Cardiac muscle cell (in vitro differentiated cells and primary cell): ENCODE data around the gene PTTG1IP. TPM values are rescaled to one million over a fixed set of nuclear protein-coding genes. Genes with fewer than 3 reads are reported as not detected.
A peak's percentile ranks its signal among the peaks of the same experiment; 100 is the strongest.

Experiments
- DNase-seq, 2 donors: peaks; one replicate each; pipeline versions ENCODE4 v3.0.0 to v3.0.0-alpha.2; 2010 to 2017; ENCODE audit warnings: low read depth in 1 of 2, low spot score in 1 of 2
- H3K27ac ChIP-seq: fragments of 200-600 bp; sonication (generic); 2 replicates; pipeline ENCODE4 v1.5.1; 2016
- H3K27me3 ChIP-seq: fragments of 200-600 bp; sonication (generic); 2 replicates; pipeline ENCODE4 v1.6.0; 2016; ENCODE audit warnings: control low read depth
- H3K36me3 ChIP-seq: fragments of 200-600 bp; sonication (generic); 2 replicates; pipeline ENCODE4 v1.5.1; 2016; ENCODE audit warnings: control low read depth
- H3K4me1 ChIP-seq: fragments of 200-600 bp; sonication (generic); 2 replicates; pipeline ENCODE4 v1.8.1; 2017; ENCODE audit warnings: low read depth, mild to moderate bottlenecking, mixed run types
- H3K4me3 ChIP-seq: fragments of 200-600 bp; sonication (generic); 2 replicates; pipeline ENCODE4 v1.5.1; 2016; ENCODE audit warnings: mild to moderate bottlenecking
- H3K9me3 ChIP-seq: fragments of 200-600 bp; sonication (generic); 2 replicates; pipeline ENCODE4 v1.5.1; 2017; ENCODE audit warnings: low read depth, mild to moderate bottlenecking, control low read depth
- CTCF ChIP-seq: IDR thresholded peaks from 2 replicates; pipeline ENCODE4 v1.5.1; 2012; ENCODE audit warnings: low read depth, mild to moderate bottlenecking, low read length
- polyA plus RNA-seq: library from polyadenylated mRNA; unstranded; fragments of >200 nt; fragmentation: Nextera tagmentation; extraction: Ambion mirVana; gene quantifications from 2 replicates; pipeline ENCODE4 v1.2.1, GENCODE V29; 2016
- total RNA-seq: library from RNA; depleted of rRNA; stranded (reverse); fragments of >200 nt; gene quantifications from 2 replicates; pipeline ENCODE4 v1.2.3, GENCODE V29; 2016

Gene PTTG1IP
- total and polyA plus RNA-seq, 2 experiments from 2014 or later, result 204 to 253 TPM

- Histone ChIP-seq H3K4me3 (no peak overlapping the region), H3K27me3 (no peaks in the 10 kb centered on the region), H3K9me3 (no peaks in the 10 kb centered on the region), H3K4me1 (no peaks in the 10 kb centered on the region), H3K27ac (no peak overlapping the region), H3K36me3 (no peaks in the 10 kb centered on the region)
- no peak for DNase-seq
- no peak for TF ChIP-seq CTCF
Measured at GRCh38 chr21:44840771-44841170, 32.7 kb downstream of the PTTG1IP start.

- H3K4me3 ChIP-seq, result no peak overlapping the region
- H3K9me3 ChIP-seq, result no peaks in the 10 kb centered on the region
- no peaks in the 10 kb centered on the region for H3K27me3 ChIP-seq
- TF ChIP-seq CTCF, result no peak
- H3K36me3 ChIP-seq, result no peaks in the 10 kb centered on the region
- no peaks in the 10 kb centered on the region for H3K4me1 ChIP-seq
- no peak for DNase-seq
- H3K27ac ChIP-seq, result no peak overlapping the region
Measured at GRCh38 chr21:44838951-44839350, 34.5 kb downstream of the PTTG1IP start.

- H3K9me3 ChIP-seq, result no peaks in the 10 kb centered on the region
- no peak for DNase-seq
- no peak overlapping the region for H3K27ac ChIP-seq
- no peak for TF ChIP-seq CTCF
- no peaks in the 10 kb centered on the region for H3K36me3 ChIP-seq
- no peak overlapping the region for H3K4me3 ChIP-seq
- no peaks in the 10 kb centered on the region for H3K4me1 ChIP-seq
- H3K27me3 ChIP-seq, result no peaks in the 10 kb centered on the region
Measured at GRCh38 chr21:44838039-44838895, 35.2 kb downstream of the PTTG1IP start.

- Histone ChIP-seq H3K27ac (no peak overlapping the region), H3K9me3 (no peaks in the 10 kb centered on the region), H3K4me1 (no peaks in the 10 kb centered on the region), H3K36me3 (no peaks in the 10 kb centered on the region), H3K4me3 (no peak overlapping the region), H3K27me3 (no peaks in the 10 kb centered on the region)
- no peak for TF ChIP-seq CTCF
- no peak for DNase-seq
Measured at GRCh38 chr21:44837537-44837936, 36.0 kb downstream of the PTTG1IP start.

- peak; percentile 41 to 58 for DNase-seq
- H3K9me3 ChIP-seq, result no peaks in the 10 kb centered on the region
- H3K4me1 ChIP-seq, result no peaks in the 10 kb centered on the region
- no peak overlapping the region for H3K27ac ChIP-seq
- H3K36me3 ChIP-seq, result no peaks in the 10 kb centered on the region
- H3K4me3 ChIP-seq, result no peak overlapping the region
- H3K27me3 ChIP-seq, result no peaks in the 10 kb centered on the region
- TF ChIP-seq CTCF, result no peak
Measured at GRCh38 chr21:44836666-44837471, 36.6 kb downstream of the PTTG1IP start.
